ENCODE results near the gene OBSCN.

DNA sequence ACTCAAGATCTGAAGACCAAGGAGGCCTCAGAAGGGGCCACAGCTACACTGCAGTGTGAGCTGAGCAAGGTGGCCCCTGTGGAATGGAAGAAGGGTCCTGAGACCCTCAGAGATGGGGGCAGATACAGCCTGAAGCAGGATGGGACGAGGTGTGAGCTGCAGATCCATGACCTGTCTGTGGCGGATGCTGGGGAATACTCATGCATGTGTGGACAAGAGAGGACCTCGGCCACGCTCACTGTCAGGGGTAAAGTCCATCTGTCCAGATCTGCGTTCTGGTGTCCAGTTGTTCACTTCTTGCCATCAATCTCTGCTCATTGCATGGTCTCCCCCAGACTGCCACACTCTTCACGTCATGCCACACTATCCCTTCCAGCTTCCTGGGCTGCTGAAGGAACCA lies 90.6 kb downstream of the OBSCN start:
- TF ChIP-seq, protein P1, sequence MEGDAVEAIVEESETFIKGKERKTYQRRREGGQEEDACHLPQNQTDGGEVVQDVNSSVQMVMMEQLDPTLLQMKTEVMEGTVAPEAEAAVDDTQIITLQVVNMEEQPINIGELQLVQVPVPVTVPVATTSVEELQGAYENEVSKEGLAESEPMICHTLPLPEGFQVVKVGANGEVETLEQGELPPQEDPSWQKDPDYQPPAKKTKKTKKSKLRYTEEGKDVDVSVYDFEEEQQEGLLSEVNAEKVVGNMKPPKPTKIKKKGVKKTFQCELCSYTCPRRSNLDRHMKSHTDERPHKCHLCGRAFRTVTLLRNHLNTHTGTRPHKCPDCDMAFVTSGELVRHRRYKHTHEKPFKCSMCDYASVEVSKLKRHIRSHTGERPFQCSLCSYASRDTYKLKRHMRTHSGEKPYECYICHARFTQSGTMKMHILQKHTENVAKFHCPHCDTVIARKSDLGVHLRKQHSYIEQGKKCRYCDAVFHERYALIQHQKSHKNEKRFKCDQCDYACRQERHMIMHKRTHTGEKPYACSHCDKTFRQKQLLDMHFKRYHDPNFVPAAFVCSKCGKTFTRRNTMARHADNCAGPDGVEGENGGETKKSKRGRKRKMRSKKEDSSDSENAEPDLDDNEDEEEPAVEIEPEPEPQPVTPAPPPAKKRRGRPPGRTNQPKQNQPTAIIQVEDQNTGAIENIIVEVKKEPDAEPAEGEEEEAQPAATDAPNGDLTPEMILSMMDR (IDR thresholded peaks at IDR 0.05 in 2 of 3, conservative IDR thresholded peaks at IDR 0.05 in 1 of 3; ENCODE audit: control insufficient read depth in 2 of 3, extremely low read depth in 1 of 3, insufficient read depth in 1 of 3, low read depth in 3 of 3, low read length in 3 of 3), result no peak
- TF ChIP-seq, protein P2, sequence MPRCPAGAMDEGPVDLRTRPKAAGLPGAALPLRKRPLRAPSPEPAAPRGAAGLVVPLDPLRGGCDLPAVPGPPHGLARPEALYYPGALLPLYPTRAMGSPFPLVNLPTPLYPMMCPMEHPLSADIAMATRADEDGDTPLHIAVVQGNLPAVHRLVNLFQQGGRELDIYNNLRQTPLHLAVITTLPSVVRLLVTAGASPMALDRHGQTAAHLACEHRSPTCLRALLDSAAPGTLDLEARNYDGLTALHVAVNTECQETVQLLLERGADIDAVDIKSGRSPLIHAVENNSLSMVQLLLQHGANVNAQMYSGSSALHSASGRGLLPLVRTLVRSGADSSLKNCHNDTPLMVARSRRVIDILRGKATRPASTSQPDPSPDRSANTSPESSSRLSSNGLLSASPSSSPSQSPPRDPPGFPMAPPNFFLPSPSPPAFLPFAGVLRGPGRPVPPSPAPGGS (IDR thresholded peaks at IDR 0.05; ENCODE audit: borderline replicate concordance, insufficient read depth, low read depth, low read length, poor library complexity, severe bottlenecking), result no peak
- no peak for TF ChIP-seq TBL1XR1 (IDR thresholded peaks at IDR 0.05; ENCODE audit: low read depth, low read length)
- no peak for TF ChIP-seq ZNF274 (IDR thresholded peaks at IDR 0.05; ENCODE audit: insufficient read depth, insufficient read length)
